CD14-positive monocyte (primary cell): ENCODE measurements around the gene NME7. TPM values are rescaled to one million over a fixed set of nuclear protein-coding genes. Genes with fewer than 3 reads are reported as not detected.

ENCODE experiments used
- DNase-seq, 3 donors: peaks; one replicate each; pipeline ENCODE4 v3.0.0-alpha.2; 2011 to 2022
- H2AFZ ChIP-seq: 2 replicates; pipeline ENCODE4 v1.6.0; 2012; ENCODE audit warnings: mild to moderate bottlenecking, low read depth, low read length, inconsistent platforms; ENCODE audit not compliant: insufficient read depth, poor library complexity, severe bottlenecking
- H3K27ac ChIP-seq, 2 donors: 1 replicate in 1 of 2; 2 replicates in 1 of 2; pipeline ENCODE4 v1.5.1; 2012 to 2013; ENCODE audit warnings: low read length in 2 of 2, control low read depth in 1 of 2, inconsistent platforms in 1 of 2, low read depth in 1 of 2, mild to moderate bottlenecking in 1 of 2
- H3K27me3 ChIP-seq, 2 donors: one replicate each; pipeline versions ENCODE4 v1.6.0 to v1.6.1; 2011 to 2013; ENCODE audit warnings: low read length in 2 of 2; ENCODE audit not compliant: control insufficient read depth in 2 of 2, insufficient read depth in 2 of 2
- H3K36me3 ChIP-seq, 2 donors: replicated peaks in 1 of 2; 1 replicate in 1 of 2; 2 replicates in 1 of 2; pipeline versions ENCODE4 v1.5.1 to v1.6.1; 2012 to 2013; ENCODE audit warnings: low read length in 2 of 2, control low read depth in 1 of 2, inconsistent platforms in 1 of 2, mild to moderate bottlenecking in 1 of 2; ENCODE audit not compliant: insufficient read depth in 2 of 2, control insufficient read depth in 1 of 2
- H3K4me1 ChIP-seq, 2 donors: 1 replicate in 1 of 2; 2 replicates in 1 of 2; pipeline versions ENCODE4 v1.5.1 to v1.6.1; 2012 to 2013; ENCODE audit warnings: low read length in 2 of 2, control low read depth in 1 of 2, inconsistent platforms in 1 of 2, mild to moderate bottlenecking in 1 of 2, moderate library complexity in 1 of 2; ENCODE audit not compliant: insufficient read depth in 2 of 2, control insufficient read depth in 1 of 2
- H3K4me2 ChIP-seq: replicated peaks from 2 replicates; pipeline ENCODE3; 2012; ENCODE audit warnings: low read length, moderate library complexity, mild to moderate bottlenecking; ENCODE audit not compliant: poor library complexity, severe bottlenecking; ENCODE audit errors: extremely low read depth
- H3K4me3 ChIP-seq, 3 experiments: fragments of 200-600 bp in 1 of 3; sonication (generic) in 1 of 3; replicated peaks in 1 of 3; 1 replicate in 2 of 3; 2 replicates in 1 of 3; pipeline ENCODE4 v1.5.1; 2011 to 2013; ENCODE audit warnings: low read length in 3 of 3, mild to moderate bottlenecking in 3 of 3, control low read depth in 2 of 3, low read depth in 2 of 3, inconsistent platforms in 1 of 3, moderate library complexity in 1 of 3
- H3K79me2 ChIP-seq: 2 replicates; pipeline ENCODE4 v1.6.0; 2012; ENCODE audit warnings: mild to moderate bottlenecking, control low read depth, inconsistent platforms, low read length, moderate library complexity; ENCODE audit not compliant: insufficient read depth
- H3K9ac ChIP-seq: 2 replicates; pipeline ENCODE4 v1.6.0; 2017; ENCODE audit warnings: low read length, mild to moderate bottlenecking; ENCODE audit not compliant: insufficient read depth, poor library complexity, severe bottlenecking
- H3K9me3 ChIP-seq, 2 donors: replicated peaks in 1 of 2; 1 replicate in 1 of 2; 2 replicates in 1 of 2; pipeline versions ENCODE4 v1.5.1 to v1.6.1; 2012 to 2013; ENCODE audit warnings: low read length in 2 of 2, control low read depth in 1 of 2; ENCODE audit not compliant: control insufficient read depth in 1 of 2, insufficient read depth in 1 of 2
- H4K20me1 ChIP-seq: 2 replicates; pipeline ENCODE4 v1.6.0; 2012; ENCODE audit warnings: mild to moderate bottlenecking, low read length, control low read depth, moderate library complexity; ENCODE audit not compliant: insufficient read depth
- H3K27ac Mint-ChIP-seq, 7 donors: one replicate each; pipeline ENCODE4 v1.8.0; 2020; ENCODE audit warnings: mild to moderate bottlenecking in 7 of 7, mixed read lengths in 7 of 7, moderate library complexity in 6 of 7, inconsistent platforms in 2 of 7
- H3K27me3 Mint-ChIP-seq, 3 donors: one replicate each; pipeline ENCODE4 v1.8.0; 2021 to 2022; ENCODE audit warnings: low read depth in 3 of 3, mild to moderate bottlenecking in 3 of 3, mixed read lengths in 3 of 3, moderate library complexity in 3 of 3, inconsistent platforms in 1 of 3
- H3K36me3 Mint-ChIP-seq, 2 donors: one replicate each; pipeline ENCODE4 v1.8.0; 2020; ENCODE audit warnings: mixed read lengths in 2 of 2, inconsistent platforms in 1 of 2, mild to moderate bottlenecking in 1 of 2
- H3K4me1 Mint-ChIP-seq: one replicate; pipeline ENCODE4 v1.8.0; 2020; ENCODE audit warnings: mild to moderate bottlenecking, mixed read lengths
- H3K4me3 Mint-ChIP-seq, 2 donors: one replicate each; pipeline ENCODE4 v1.8.0; 2020; ENCODE audit warnings: mild to moderate bottlenecking in 2 of 2, mixed read lengths in 2 of 2, moderate library complexity in 1 of 2
- H3K9me3 Mint-ChIP-seq, 7 donors: one replicate each; pipeline ENCODE4 v1.8.0; 2020 to 2022; ENCODE audit warnings: mixed read lengths in 7 of 7, mild to moderate bottlenecking in 6 of 7, moderate library complexity in 6 of 7, inconsistent platforms in 2 of 7
- WGBS: methylation state at CpG from one replicate; pipeline ENCODE4 v1.1.5; 2013; ENCODE audit warnings: missing lambda C conversion rate; ENCODE audit not compliant: insufficient coverage; 5-methylcytosine and 5-hydroxymethylcytosine counted together
- intact Hi-C, 2 donors: fragments of 100-400 bp; cut with micrococcal nuclease; formaldehyde crosslinking; loops; one replicate each; pipeline versions ENCODE4 v1.15.0 to v1.15.1; 2023
- polyA plus RNA-seq, 3 donors: library from polyadenylated mRNA; depleted of rRNA in 1 of 3; unstranded in 2 of 3; stranded (reverse) in 1 of 3; fragments of 300-500 nt in 2 of 3; fragments of >200 nt in 1 of 3; fragmentation: Illumina TruSeq in 2 of 3; gene quantifications; 1 replicate in 2 of 3; 2 replicates in 1 of 3; pipeline ENCODE4 v1.2.3, GENCODE V29; 2012 to 2021
- TF ChIP-seq, protein P1 (sequence below): fragments of 200-600 bp; IDR thresholded peaks from one replicate; pipeline ENCODE4 v1.8.0; 2022; ENCODE audit warnings: antibody characterized with exemption, mild to moderate bottlenecking

Gene NME7
- polyA plus RNA-seq, 3 donors, result 3.5 to 8.0 (median 6.0) TPM

DNA sequence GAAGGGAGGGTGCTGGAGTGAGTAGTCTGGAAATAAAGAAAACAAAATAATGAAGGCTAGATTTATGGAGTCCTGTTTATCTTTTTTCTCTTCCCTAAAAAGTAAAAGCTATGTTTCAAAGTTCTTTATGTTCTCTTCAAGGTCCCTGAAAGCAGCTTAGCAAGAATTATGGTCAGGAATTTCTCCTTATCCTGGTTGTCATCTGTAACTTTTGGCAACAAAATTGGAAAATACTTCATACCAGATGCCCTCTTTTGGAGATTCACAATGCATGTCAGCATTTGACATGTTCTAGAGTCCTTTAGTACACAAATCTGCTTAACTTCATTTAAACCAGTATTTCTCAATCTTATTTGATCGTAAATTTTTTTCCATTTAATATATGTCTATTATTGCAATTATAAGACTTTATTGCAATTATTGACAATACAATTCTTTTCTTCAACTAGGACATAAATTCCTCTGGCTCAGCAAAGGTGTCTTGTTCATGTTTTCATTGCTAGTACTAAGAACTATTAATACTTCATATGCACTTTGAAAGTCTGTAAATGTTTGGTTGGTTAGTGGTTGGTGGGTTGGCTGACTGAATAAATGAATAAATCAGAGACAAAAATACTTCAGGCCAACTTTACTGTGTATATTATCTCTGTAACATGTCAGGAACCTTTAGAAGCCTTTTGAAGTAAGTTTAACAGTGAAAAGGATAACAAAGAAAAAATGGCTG, 159.6 kb downstream of the NME7 start:
- H3K9me3 ChIP-seq, result no peaks in the 10 kb centered on the region
- Mint-ChIP-seq H3K4me3 (no peak overlapping the region), H3K9me3 (peaks cover 0 to 2% (median 0%) of the 10 kb centered on the region in 7 donors), H3K27me3 (no peaks in the 10 kb centered on the region), H3K36me3 (no peaks in the 10 kb centered on the region), H3K27ac (no peak overlapping the region), H3K4me1 (peaks cover 3% of the 10 kb centered on the region)
- intact Hi-C loops, result loop anchor here in 1 of 2 donors (2.0 kb wide), 1 partner anchor 25 kb away; no protein-coding TSS in a partner anchor
- no peaks in the 10 kb centered on the region for H3K27me3 ChIP-seq
- no peaks in the 10 kb centered on the region for H3K4me1 ChIP-seq
- H3K27ac ChIP-seq, result no peak overlapping the region
- no peak overlapping the region for H3K4me2 ChIP-seq
- H3K4me3 ChIP-seq, result no peak overlapping the region
- TF ChIP-seq, protein P1, sequence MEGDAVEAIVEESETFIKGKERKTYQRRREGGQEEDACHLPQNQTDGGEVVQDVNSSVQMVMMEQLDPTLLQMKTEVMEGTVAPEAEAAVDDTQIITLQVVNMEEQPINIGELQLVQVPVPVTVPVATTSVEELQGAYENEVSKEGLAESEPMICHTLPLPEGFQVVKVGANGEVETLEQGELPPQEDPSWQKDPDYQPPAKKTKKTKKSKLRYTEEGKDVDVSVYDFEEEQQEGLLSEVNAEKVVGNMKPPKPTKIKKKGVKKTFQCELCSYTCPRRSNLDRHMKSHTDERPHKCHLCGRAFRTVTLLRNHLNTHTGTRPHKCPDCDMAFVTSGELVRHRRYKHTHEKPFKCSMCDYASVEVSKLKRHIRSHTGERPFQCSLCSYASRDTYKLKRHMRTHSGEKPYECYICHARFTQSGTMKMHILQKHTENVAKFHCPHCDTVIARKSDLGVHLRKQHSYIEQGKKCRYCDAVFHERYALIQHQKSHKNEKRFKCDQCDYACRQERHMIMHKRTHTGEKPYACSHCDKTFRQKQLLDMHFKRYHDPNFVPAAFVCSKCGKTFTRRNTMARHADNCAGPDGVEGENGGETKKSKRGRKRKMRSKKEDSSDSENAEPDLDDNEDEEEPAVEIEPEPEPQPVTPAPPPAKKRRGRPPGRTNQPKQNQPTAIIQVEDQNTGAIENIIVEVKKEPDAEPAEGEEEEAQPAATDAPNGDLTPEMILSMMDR, result no peak
- DNase-seq, result no peak
- no peaks in the 10 kb centered on the region for H4K20me1 ChIP-seq
- no peaks in the 10 kb centered on the region for H3K79me2 ChIP-seq
- H2AFZ ChIP-seq, result no peak overlapping the region
- WGBS, result no CpG with 5 or more reads among the region's 1 CpG
- no peaks in the 10 kb centered on the region for H3K36me3 ChIP-seq
- H3K9ac ChIP-seq, result no peak overlapping the region

DNA sequence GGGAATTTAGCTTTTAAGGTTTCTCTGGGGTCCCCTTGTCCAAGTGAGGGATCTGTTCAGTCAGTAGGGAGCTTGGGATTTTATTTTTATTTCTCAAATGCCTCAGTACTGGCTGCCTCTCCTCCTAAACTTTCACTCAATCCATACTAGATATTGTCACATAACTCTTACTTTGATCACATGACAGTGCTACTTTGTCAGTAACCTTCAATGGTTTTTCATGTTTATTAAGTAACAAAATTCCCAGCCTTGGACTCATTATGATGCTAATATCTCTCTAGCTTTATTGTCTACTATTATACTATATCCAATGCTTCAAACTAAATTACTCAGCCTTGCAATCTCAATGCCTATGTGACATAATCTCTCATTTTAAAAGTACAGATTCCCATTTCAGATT, 163.4 kb downstream of the NME7 start:
- intact Hi-C loops, result no loop called here

More for the DNA sequence above, 163.4 kb downstream of the NME7 start:
- H3K9ac ChIP-seq, result no peak overlapping the region
- Mint-ChIP-seq H3K4me1 (no peaks in the 10 kb centered on the region), H3K9me3 (peaks cover 0 to 2% (median 0%) of the 10 kb centered on the region in 7 donors), H3K36me3 (no peaks in the 10 kb centered on the region), H3K4me3 (no peak overlapping the region), H3K27ac (no peak overlapping the region), H3K27me3 (no peaks in the 10 kb centered on the region)
- H2AFZ ChIP-seq, result no peak overlapping the region
- DNase-seq, result no peak
- no peak overlapping the region for H3K27ac ChIP-seq
- H3K9me3 ChIP-seq, result no peaks in the 10 kb centered on the region
- no peak overlapping the region for H3K4me2 ChIP-seq
- no peak overlapping the region for H3K4me3 ChIP-seq
- no peaks in the 10 kb centered on the region for H3K79me2 ChIP-seq
- H4K20me1 ChIP-seq, result no peaks in the 10 kb centered on the region
- no peaks in the 10 kb centered on the region for H3K27me3 ChIP-seq
- TF ChIP-seq, protein P1, result no peak
- H3K36me3 ChIP-seq, result no peaks in the 10 kb centered on the region
- H3K4me1 ChIP-seq, result no peaks in the 10 kb centered on the region
